ENCODE measurements around the gene MGAT5.

Gene MGAT5

GRCh38 chr2:134370655-134371445 lies 117.0 kb downstream of the MGAT5 start:
- DNase-seq = no peak

GRCh38 chr2:134372141-134372540 lies 118.3 kb downstream of the MGAT5 start:
- DNase-seq = no peak

- no peak for DNase-seq
Observed at GRCh38 chr2:134372611-134373131, 118.8 kb downstream of the MGAT5 start.

GRCh38 chr2:134375935-134376334 lies 122.1 kb downstream of the MGAT5 start:
- peak; percentile 81 for DNase-seq

GRCh38 chr2:134377730-134378129 lies 123.9 kb downstream of the MGAT5 start:
- DNase-seq = no peak

GRCh38 chr2:134379293-134379692 lies 125.4 kb downstream of the MGAT5 start:
- DNase-seq = no peak

GRCh38 chr2:134379722-134380121 lies 125.8 kb downstream of the MGAT5 start:
- DNase-seq = no peak

GRCh38 chr2:134381141-134381540 lies 127.3 kb downstream of the MGAT5 start:
- no peak for DNase-seq

- no peak for DNase-seq
Observed at GRCh38 chr2:134384131-134384530, 130.3 kb downstream of the MGAT5 start.

GRCh38 chr2:134385195-134385594 lies 131.3 kb downstream of the MGAT5 start:
- DNase-seq = no peak

- DNase-seq = no peak
Observed at GRCh38 chr2:134386310-134386709, 132.4 kb downstream of the MGAT5 start.

GRCh38 chr2:134389381-134389780 lies 135.5 kb downstream of the MGAT5 start:
- peak; percentile 86 for DNase-seq

- no peak for DNase-seq
Observed at GRCh38 chr2:134391751-134392160, 137.9 kb downstream of the MGAT5 start.

GRCh38 chr2:134392442-134393074 lies 138.7 kb downstream of the MGAT5 start:
- peak; percentile 66 for DNase-seq

GRCh38 chr2:134393075-134393461 lies 139.2 kb downstream of the MGAT5 start:
- no peak for DNase-seq

GRCh38 chr2:134395779-134396178 lies 141.9 kb downstream of the MGAT5 start:
- no peak for DNase-seq

GRCh38 chr2:134396493-134396892 lies 142.6 kb downstream of the MGAT5 start:
- no peak for DNase-seq

- DNase-seq = no peak
Observed at GRCh38 chr2:134397146-134397896, 143.4 kb downstream of the MGAT5 start.

GRCh38 chr2:134398300-134398699 lies 144.4 kb downstream of the MGAT5 start:
- DNase-seq = no peak

- peak; percentile 93 for DNase-seq
Observed at GRCh38 chr2:134399096-134399495, 145.2 kb downstream of the MGAT5 start.

GRCh38 chr2:134401081-134401497 lies 147.2 kb downstream of the MGAT5 start:
- DNase-seq = peak; percentile 91

GRCh38 chr2:134401789-134402188 lies 147.9 kb downstream of the MGAT5 start:
- DNase-seq = peak; percentile 50

GRCh38 chr2:134402410-134402809 lies 148.5 kb downstream of the MGAT5 start:
- peak; percentile 30 for DNase-seq
